NOMO-1 treated with dmso at 0.1 percent for 144 hours (cell line): ENCODE measurements around the gene ACTN2.
"Not testable (repeated sequence)": the region's sequence is repeated elsewhere in the genome, so short reads cannot be mapped to it uniquely, and the experiment has no call there.

ENCODE experiments used
- DNase-seq: peaks from one replicate; lab custom pipeline; 2025; ENCODE audit not compliant: unreplicated experiment; lab: John Stamatoyannopoulos, UW

The ACTN2 gene

GRCh38 chr1:236685917-236686814 lies at the start of gene ACTN2:
Gene ACTN2 (plus strand): TSS chr1:236686499. CDS start chr1:236686674, 175 bp downstream.
- DNase-seq, result peak; percentile 52

- DNase-seq, result no peak
Measured at GRCh38 chr1:236638945-236639344, 47.4 kb upstream of the ACTN2 start.

- DNase-seq, result no peak
Measured at GRCh38 chr1:236639686-236640085, 46.6 kb upstream of the ACTN2 start.

GRCh38 chr1:236642763-236643162 lies 43.5 kb upstream of the ACTN2 start:
- no peak for DNase-seq

GRCh38 chr1:236645016-236645680 lies 41.2 kb upstream of the ACTN2 start:
- DNase-seq, result no peak

GRCh38 chr1:236654511-236654910 lies 31.8 kb upstream of the ACTN2 start:
- DNase-seq, result no peak

GRCh38 chr1:236654957-236655356 lies 31.3 kb upstream of the ACTN2 start:
- no peak for DNase-seq

- no peak for DNase-seq
Measured at GRCh38 chr1:236657398-236657797, 28.9 kb upstream of the ACTN2 start.

GRCh38 chr1:236659792-236660587 lies 26.3 kb upstream of the ACTN2 start:
- DNase-seq, result no peak

- DNase-seq, result no peak
Measured at GRCh38 chr1:236663934-236664333, 22.4 kb upstream of the ACTN2 start.

GRCh38 chr1:236668909-236669308 lies 17.4 kb upstream of the ACTN2 start:
- not testable (repeated sequence) for DNase-seq

- DNase-seq, result no peak
Measured at GRCh38 chr1:236670060-236670459, 16.2 kb upstream of the ACTN2 start.

GRCh38 chr1:236673289-236673919 lies 12.9 kb upstream of the ACTN2 start:
- DNase-seq, result no peak

GRCh38 chr1:236677641-236678235 lies 8.6 kb upstream of the ACTN2 start:
- peak; percentile 60 for DNase-seq

- DNase-seq, result no peak
Measured at GRCh38 chr1:236681219-236681618, 5.1 kb upstream of the ACTN2 start.

- DNase-seq, result no peak
Measured at GRCh38 chr1:236685205-236685916, 938 bp upstream of the ACTN2 start.

GRCh38 chr1:236686815-236687160 lies 489 bp downstream of the ACTN2 start:
- no peak for DNase-seq

- no peak for DNase-seq
Measured at GRCh38 chr1:236687273-236687672, 974 bp downstream of the ACTN2 start.

GRCh38 chr1:236688705-236689104 lies 2.4 kb downstream of the ACTN2 start:
- DNase-seq, result no peak
